DOHH2 (cell line): ENCODE measurements around the gene SCPEP1.

Experiments
- EZH2phosphoT487 ChIP-seq: fragments of 200-600 bp; sonication (generic); IDR thresholded peaks from 2 replicates; pipeline ENCODE4 v1.6.1; 2017; ENCODE audit warnings: borderline replicate concordance, mild to moderate bottlenecking, antibody characterized with exemption, low read length, moderate library complexity, mixed read lengths
- TF ChIP-seq, protein P1 (sequence below): fragments of 200-600 bp; sonication (generic); IDR thresholded peaks from one replicate; pipeline ENCODE4 v1.5.1; 2014; ENCODE audit warnings: antibody characterized with exemption, mild to moderate bottlenecking, low read depth, low read length; ENCODE audit not compliant: poor library complexity, severe bottlenecking

DNA sequence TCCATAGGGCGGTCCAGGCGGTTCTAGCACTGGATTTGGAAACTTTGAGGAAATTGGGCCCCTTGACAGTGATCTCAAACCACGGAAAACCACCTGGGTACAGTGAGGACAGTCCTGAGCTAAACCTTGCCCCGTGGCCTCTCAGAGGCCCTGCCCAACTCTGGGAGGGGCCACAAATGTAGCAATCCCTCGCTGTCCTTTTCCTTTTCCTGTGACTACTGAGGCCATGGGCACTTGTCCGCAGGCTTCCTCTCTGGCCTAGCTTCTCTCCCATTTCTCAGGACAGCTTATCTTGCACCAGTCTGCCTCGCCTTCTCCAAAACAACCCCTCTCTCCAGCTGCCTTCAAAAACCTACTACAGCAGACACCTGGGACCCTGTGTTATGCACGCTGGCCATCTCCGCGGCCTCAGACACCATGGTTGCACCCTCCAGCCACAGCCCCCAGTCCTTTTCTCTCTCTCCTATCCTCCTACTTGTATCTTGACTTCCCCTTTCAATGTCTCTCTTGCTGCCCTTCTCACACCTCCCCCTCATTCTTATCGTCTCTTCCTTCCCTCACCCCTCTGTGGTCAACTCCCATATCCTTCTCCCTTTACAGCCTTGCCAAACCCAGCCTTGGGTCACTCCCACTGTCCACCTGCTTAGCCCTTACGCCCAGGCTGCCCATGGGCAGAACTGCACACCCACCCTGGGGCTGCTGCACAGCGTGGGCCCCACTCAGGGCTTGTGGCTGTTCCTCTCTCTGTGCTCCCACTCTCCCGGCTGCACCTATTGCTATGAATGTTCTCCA is 7.6 kb downstream of the SCPEP1 start:
- TF ChIP-seq, protein P1, sequence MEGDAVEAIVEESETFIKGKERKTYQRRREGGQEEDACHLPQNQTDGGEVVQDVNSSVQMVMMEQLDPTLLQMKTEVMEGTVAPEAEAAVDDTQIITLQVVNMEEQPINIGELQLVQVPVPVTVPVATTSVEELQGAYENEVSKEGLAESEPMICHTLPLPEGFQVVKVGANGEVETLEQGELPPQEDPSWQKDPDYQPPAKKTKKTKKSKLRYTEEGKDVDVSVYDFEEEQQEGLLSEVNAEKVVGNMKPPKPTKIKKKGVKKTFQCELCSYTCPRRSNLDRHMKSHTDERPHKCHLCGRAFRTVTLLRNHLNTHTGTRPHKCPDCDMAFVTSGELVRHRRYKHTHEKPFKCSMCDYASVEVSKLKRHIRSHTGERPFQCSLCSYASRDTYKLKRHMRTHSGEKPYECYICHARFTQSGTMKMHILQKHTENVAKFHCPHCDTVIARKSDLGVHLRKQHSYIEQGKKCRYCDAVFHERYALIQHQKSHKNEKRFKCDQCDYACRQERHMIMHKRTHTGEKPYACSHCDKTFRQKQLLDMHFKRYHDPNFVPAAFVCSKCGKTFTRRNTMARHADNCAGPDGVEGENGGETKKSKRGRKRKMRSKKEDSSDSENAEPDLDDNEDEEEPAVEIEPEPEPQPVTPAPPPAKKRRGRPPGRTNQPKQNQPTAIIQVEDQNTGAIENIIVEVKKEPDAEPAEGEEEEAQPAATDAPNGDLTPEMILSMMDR, result no peak
- TF ChIP-seq EZH2phosphoT487, result no peak
